ENCODE measurements around the gene PDSS2.
"Not testable (repeated sequence)": the region's sequence is repeated elsewhere in the genome, so short reads cannot be mapped to it uniquely, and the experiment has no call there.

The PDSS2 gene

DNA sequence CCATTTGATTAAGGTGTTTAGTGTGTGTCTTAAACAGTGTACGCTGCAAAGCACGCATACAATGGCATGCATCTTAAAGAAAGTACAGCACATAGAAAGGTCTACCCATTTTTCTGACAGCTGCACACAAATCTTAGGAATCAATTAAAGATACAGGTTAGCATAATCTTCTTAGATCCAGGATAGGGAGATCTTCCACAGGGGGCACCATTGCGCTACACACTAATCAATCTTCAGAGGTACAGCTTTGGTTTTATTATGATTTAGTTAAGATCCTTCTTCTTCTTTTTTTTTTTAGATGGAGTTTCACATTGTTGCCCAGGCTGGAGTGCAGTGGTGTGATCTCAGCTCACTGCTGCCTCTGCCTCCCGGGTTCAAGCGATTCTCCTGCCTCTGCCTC is 280.4 kb downstream of the PDSS2 start:
- no peaks in the 10 kb centered on the region for H3K27me3 ChIP-seq (ENCODE audit: low read length)
- no peaks in the 10 kb centered on the region for H3K9me3 ChIP-seq (ENCODE audit: insufficient read depth, low read length)
- H3K4me3 ChIP-seq (ENCODE audit: insufficient read depth, low read length, poor library complexity, severe bottlenecking) = no peak overlapping the region
- H3F3A ChIP-seq (ENCODE audit: insufficient read depth) = no peaks in the 10 kb centered on the region
- H3K36me3 ChIP-seq (ENCODE audit: low read length) = no peaks in the 10 kb centered on the region
- H3K27ac ChIP-seq (ENCODE audit: low read depth, low read length) = no peak overlapping the region
- no peak overlapping the region for H2AFZ ChIP-seq (ENCODE audit: low read depth, low read length, severe bottlenecking)
- no peak overlapping the region for H3K4me2 ChIP-seq (ENCODE audit: low read depth, low read length, poor library complexity, severe bottlenecking)
- H3K9ac ChIP-seq (ENCODE audit: low read length) = no peak overlapping the region
- H3K9me2 ChIP-seq (replicated peaks; ENCODE audit: insufficient read depth, low read length) = no peaks in the 10 kb centered on the region
- H4K20me1 ChIP-seq (ENCODE audit: low read depth, low read length) = no peaks in the 10 kb centered on the region
- TF ChIP-seq, protein P1, sequence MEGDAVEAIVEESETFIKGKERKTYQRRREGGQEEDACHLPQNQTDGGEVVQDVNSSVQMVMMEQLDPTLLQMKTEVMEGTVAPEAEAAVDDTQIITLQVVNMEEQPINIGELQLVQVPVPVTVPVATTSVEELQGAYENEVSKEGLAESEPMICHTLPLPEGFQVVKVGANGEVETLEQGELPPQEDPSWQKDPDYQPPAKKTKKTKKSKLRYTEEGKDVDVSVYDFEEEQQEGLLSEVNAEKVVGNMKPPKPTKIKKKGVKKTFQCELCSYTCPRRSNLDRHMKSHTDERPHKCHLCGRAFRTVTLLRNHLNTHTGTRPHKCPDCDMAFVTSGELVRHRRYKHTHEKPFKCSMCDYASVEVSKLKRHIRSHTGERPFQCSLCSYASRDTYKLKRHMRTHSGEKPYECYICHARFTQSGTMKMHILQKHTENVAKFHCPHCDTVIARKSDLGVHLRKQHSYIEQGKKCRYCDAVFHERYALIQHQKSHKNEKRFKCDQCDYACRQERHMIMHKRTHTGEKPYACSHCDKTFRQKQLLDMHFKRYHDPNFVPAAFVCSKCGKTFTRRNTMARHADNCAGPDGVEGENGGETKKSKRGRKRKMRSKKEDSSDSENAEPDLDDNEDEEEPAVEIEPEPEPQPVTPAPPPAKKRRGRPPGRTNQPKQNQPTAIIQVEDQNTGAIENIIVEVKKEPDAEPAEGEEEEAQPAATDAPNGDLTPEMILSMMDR (IDR thresholded peaks at IDR 0.05; ENCODE audit: insufficient read depth, low read length, poor library complexity, severe bottlenecking) = no peak
- TF ChIP-seq EZH2phosphoT487 (conservative IDR thresholded peaks at IDR 0.05; ENCODE audit: low read length) = no peak
- H3K79me2 ChIP-seq (ENCODE audit: insufficient read depth, low read length) = no peaks in the 10 kb centered on the region

DNA sequence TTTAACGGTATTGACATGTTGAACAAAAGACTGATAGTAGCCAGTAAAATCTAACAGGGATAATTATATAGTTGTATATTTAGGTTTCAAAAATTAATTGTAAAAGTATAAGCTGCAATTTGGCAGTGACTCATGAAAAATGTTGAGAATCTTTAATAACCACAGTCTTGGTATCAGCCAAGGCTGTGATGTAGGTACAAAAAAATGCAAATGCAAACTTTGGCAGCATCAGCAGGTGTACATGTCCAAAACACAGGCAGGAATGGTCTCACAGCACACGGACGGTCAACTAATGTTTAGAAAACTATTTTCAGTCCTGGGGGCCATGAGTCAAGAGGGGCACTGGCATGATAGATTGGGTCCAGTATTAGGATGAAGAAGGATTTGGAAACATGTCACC is 285.6 kb downstream of the PDSS2 start:
- H3K27me3 ChIP-seq (ENCODE audit: low read length) = no peaks in the 10 kb centered on the region
- H3K79me2 ChIP-seq (ENCODE audit: insufficient read depth, low read length) = no peaks in the 10 kb centered on the region
- H3K9me3 ChIP-seq (ENCODE audit: insufficient read depth, low read length) = no peaks in the 10 kb centered on the region
- H3K9me2 ChIP-seq (replicated peaks; ENCODE audit: insufficient read depth, low read length) = no peaks in the 10 kb centered on the region
- no peak overlapping the region for H3K4me2 ChIP-seq (ENCODE audit: low read depth, low read length, poor library complexity, severe bottlenecking)
- H3K36me3 ChIP-seq (ENCODE audit: low read length) = no peaks in the 10 kb centered on the region
- H2AFZ ChIP-seq (ENCODE audit: low read depth, low read length, severe bottlenecking) = no peak overlapping the region
- H3K9ac ChIP-seq (ENCODE audit: low read length) = no peak overlapping the region
- TF ChIP-seq EZH2phosphoT487 (conservative IDR thresholded peaks at IDR 0.05; ENCODE audit: low read length) = no peak
- TF ChIP-seq, protein P1 (IDR thresholded peaks at IDR 0.05; ENCODE audit: insufficient read depth, low read length, poor library complexity, severe bottlenecking) = no peak
- no peak overlapping the region for H3K4me3 ChIP-seq (ENCODE audit: insufficient read depth, low read length, poor library complexity, severe bottlenecking)
- no peaks in the 10 kb centered on the region for H3F3A ChIP-seq (ENCODE audit: insufficient read depth)
- no peaks in the 10 kb centered on the region for H4K20me1 ChIP-seq (ENCODE audit: low read depth, low read length)
- no peak overlapping the region for H3K27ac ChIP-seq (ENCODE audit: low read depth, low read length)

DNA sequence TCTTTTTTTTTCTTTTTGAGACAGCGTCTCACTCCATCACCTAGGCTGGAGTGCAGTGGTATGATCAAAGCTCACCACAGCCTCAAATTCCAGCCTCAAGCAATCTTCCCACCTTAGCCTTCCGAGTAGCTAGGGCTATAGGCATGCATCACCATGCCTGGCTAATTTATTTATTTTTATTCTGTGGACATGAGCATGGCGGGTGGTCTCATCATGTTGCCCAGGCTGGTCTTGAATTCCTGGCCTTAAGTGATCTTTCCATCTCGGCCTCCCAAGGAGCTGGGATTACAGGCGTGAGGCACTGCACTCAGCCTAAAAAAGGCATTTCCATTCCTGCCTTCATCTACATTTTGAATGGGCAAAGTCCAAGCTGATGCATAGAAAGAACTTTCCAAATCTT is 287.9 kb downstream of the PDSS2 start:
- H3K4me2 ChIP-seq (ENCODE audit: low read depth, low read length, poor library complexity, severe bottlenecking) = no peak overlapping the region
- H3K27ac ChIP-seq (ENCODE audit: low read depth, low read length) = no peak overlapping the region
- no peaks in the 10 kb centered on the region for H3K79me2 ChIP-seq (ENCODE audit: insufficient read depth, low read length)
- H3K4me3 ChIP-seq (ENCODE audit: insufficient read depth, low read length, poor library complexity, severe bottlenecking) = no peak overlapping the region
- no peaks in the 10 kb centered on the region for H3K9me3 ChIP-seq (ENCODE audit: insufficient read depth, low read length)
- no peaks in the 10 kb centered on the region for H3K27me3 ChIP-seq (ENCODE audit: low read length)
- no peak overlapping the region for H2AFZ ChIP-seq (ENCODE audit: low read depth, low read length, severe bottlenecking)
- H3K9me2 ChIP-seq (replicated peaks; ENCODE audit: insufficient read depth, low read length) = no peaks in the 10 kb centered on the region
- H3F3A ChIP-seq (ENCODE audit: insufficient read depth) = no peaks in the 10 kb centered on the region
- H4K20me1 ChIP-seq (ENCODE audit: low read depth, low read length) = no peaks in the 10 kb centered on the region
- TF ChIP-seq, protein P1 (IDR thresholded peaks at IDR 0.05; ENCODE audit: insufficient read depth, low read length, poor library complexity, severe bottlenecking) = no peak
- no peak for TF ChIP-seq EZH2phosphoT487 (conservative IDR thresholded peaks at IDR 0.05; ENCODE audit: low read length)
- no peak overlapping the region for H3K9ac ChIP-seq (ENCODE audit: low read length)
- H3K36me3 ChIP-seq (ENCODE audit: low read length) = no peaks in the 10 kb centered on the region

DNA sequence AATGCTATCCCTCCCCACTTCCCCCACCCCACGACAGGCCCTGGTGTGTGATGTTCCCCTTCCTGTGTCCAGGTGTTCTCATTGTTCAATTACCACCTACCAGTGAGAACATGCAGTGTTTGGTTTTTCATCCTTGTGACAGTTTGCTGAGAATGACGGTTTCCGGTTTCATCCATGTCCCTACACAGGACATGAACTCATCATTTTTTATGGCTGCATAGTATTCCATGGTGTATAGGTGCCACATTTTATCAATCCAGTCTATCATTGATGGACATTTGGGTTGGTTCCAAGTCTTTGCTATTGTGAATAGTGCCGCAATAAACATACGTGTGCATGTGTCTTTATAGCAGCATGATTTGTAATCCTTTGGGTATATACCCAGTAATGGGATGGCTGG is 295.1 kb downstream of the PDSS2 start:
- H2AFZ ChIP-seq (ENCODE audit: low read depth, low read length, severe bottlenecking); H3K79me2 ChIP-seq (ENCODE audit: insufficient read depth, low read length); H3K4me3 ChIP-seq (ENCODE audit: insufficient read depth, low read length, poor library complexity, severe bottlenecking); H4K20me1 ChIP-seq (ENCODE audit: low read depth, low read length); H3K9ac ChIP-seq (ENCODE audit: low read length); H3K4me2 ChIP-seq (ENCODE audit: low read depth, low read length, poor library complexity, severe bottlenecking); H3K27me3 ChIP-seq (ENCODE audit: low read length); H3F3A ChIP-seq (ENCODE audit: insufficient read depth); H3K9me2 ChIP-seq (replicated peaks; ENCODE audit: insufficient read depth, low read length); H3K27ac ChIP-seq (ENCODE audit: low read depth, low read length); H3K36me3 ChIP-seq (ENCODE audit: low read length); H3K9me3 ChIP-seq (ENCODE audit: insufficient read depth, low read length): not testable (repeated sequence)

Data from SU-DHL-6 (cell line).